HG03565 (cell line): ENCODE results near the gene GRPEL1.

Source experiments
- ATAC-seq: cut with Tn5 transposase; IDR thresholded peaks from one replicate; pipeline ENCODE4 v1.9.1; 2021; ENCODE audit warnings: mild to moderate bottlenecking, moderate library complexity; ENCODE audit not compliant: unreplicated experiment

The GRPEL1 gene

GRCh38 chr4:7067126-7067451 is 775 bp downstream of the GRPEL1 start:
- no peak for ATAC-seq

DNA sequence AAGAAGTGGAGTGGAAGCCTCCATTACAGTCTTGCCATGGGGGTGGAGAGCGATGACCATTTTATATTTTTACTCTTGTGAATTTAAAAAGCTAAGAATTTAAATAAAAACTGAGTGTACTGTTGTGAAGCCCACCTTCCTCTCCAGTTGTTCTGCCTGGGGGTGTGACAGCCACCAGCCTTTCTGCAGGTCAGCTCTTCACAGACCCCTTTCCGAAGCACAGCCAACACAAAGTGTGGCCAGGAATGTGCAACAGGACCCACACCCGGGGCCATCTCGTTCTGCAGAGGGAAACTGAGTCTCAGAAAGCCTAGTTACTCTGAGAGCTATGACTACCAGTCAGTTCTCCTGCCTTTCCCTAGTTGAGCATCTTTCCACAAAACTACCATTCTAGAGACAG is 1.4 kb downstream of the GRPEL1 start:
- no peak for ATAC-seq

GRCh38 chr4:7066006-7066405 is 1.9 kb downstream of the GRPEL1 start:
- ATAC-seq: no peak

- ATAC-seq: no peak
Observed at GRCh38 chr4:7063362-7063761, 4.5 kb downstream of the GRPEL1 start.

GRCh38 chr4:7062816-7063215 is 5.0 kb downstream of the GRPEL1 start:
- no peak for ATAC-seq

DNA sequence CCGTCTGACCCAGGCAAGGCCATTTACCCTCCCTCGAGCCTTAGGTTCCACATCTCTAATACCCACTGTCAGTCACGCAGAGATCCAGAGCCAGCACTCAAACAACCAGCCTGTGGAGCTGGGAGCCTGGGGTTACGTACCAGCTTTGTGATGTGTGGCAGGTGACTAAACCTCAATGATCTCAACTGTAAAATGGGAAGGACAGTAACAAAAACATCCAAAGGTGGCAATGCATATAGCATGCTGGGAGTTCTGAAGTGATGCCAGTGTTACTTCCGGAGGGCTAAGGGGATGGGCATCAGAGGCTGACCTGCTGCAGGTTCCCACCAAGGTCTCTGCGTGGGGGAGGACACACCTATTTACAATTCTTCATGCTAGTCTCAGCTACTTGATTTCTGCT is 6.0 kb downstream of the GRPEL1 start:
- no peak for ATAC-seq

- ATAC-seq: no peak
Observed at GRCh38 chr4:7060346-7061150, 7.3 kb downstream of the GRPEL1 start.

GRCh38 chr4:7059662-7060061 is 8.2 kb downstream of the GRPEL1 start:
- no peak for ATAC-seq

- ATAC-seq: no peak
Observed at GRCh38 chr4:7058792-7059191, 9.1 kb downstream of the GRPEL1 start.

- ATAC-seq: no peak
Observed at GRCh38 chr4:7055990-7056325, 11.9 kb downstream of the GRPEL1 start.

DNA sequence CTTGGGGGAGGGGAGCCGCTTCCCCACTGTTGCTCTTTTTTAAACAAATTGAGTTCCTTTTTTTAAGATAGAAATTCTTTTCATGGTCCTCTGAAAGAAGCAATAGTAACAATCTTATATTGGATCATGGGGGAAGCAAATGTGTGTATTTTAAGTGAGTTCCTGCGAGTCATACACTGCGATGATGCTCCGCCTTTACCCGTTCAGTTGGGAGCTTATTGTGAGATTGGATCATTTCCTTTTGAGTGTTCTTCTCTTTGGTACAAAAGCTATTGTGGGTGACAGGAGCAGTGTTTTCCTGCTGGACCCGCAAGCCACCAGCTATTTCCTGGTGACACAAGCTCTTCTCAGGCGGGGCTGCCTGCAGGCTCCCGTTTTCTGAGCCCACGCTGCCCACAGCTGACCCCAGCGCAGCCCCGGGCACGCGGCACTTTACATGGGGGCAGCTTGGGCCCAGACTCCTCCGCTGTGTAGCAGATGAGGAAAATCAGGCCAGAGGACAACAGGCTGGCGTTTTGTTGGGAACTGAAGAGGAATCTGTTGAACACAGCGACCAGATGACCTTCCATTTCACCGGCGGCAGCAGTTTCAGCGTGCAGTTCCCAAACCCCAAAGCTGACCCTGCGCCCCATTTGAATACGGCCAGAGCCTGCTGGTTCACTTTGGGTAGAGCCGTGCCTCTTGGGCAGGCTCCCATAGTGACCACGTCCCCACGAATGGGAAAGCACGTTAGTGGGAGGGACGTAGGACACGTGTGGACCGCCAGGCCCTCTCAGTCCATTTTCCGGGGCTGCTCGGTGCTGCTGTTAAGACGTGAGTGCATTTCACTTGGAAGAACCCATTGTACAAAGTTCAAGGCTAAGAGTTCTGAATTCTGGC is 12.5 kb downstream of the GRPEL1 start:
- no peak for ATAC-seq

DNA sequence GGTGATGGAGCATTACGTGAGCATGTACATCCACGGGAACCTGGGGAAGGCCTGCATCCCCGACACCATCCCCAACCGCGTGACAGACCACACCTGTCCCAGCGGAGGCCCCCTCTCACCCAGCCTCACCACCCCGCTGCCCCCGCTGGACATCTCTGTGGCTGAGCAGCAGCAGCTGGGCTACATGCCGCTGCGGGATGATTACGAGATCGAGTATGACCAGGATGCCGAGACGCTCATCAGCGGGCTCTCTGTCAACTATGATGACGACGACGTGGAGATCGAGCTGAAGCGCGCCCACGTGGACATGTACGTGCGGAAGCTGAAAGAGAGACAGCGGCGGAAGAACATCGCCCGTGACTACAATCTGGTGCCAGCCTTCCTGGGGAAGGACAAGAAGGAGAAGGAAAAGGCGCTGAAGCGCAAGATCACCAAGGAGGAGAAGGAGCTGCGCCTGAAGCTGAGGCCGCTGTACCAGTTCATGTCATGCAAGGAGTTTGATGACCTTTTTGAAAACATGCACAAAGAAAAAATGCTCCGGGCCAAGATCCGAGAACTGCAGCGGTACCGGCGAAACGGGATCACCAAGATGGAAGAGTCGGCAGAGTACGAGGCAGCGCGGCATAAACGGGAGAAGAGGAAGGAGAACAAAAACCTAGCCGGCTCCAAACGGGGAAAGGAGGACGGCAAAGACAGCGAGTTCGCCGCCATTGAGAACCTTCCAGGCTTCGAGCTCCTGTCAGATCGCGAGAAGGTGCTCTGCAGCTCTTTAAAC is 13.6 kb downstream of the GRPEL1 start:
- no peak for ATAC-seq

DNA sequence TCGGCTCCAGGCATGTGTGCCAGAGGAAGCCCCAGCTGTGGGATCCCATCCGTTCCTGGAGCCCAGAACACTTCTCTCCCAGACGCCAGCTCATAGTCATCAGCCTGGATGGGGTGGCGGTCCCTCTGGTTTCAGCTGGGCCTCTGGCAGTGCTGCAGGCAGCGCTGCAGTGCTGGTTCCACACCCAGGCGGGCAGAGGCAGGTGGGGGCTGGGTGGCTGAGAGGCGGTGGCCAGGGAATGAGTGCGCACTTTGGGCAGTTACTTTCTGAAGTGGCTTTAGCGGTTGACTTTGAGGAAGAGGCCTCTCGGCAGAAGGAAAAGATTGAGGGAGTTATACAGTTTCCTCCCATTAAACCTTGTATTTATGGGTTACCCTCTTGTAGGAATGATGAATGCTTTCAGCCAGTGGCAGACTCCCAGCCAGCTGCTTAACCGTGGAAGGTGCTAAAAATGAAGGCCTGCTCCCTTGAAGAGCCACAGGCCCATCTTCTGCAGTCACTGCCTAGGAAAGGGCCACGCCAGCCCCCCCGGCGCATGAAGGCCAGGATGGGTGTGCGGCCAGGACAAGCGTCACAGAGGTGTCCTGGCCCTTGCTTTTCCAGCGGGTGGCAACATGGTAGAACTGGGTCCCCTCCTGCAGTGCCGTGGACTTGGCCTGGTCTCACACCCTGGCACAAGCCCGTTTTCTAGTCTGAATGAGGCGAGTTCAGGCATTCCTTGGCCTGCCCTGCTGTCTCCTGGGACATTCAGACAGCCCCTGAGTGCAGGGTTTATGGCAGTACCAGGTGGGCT is 14.7 kb downstream of the GRPEL1 start:
- ATAC-seq: no peak

DNA sequence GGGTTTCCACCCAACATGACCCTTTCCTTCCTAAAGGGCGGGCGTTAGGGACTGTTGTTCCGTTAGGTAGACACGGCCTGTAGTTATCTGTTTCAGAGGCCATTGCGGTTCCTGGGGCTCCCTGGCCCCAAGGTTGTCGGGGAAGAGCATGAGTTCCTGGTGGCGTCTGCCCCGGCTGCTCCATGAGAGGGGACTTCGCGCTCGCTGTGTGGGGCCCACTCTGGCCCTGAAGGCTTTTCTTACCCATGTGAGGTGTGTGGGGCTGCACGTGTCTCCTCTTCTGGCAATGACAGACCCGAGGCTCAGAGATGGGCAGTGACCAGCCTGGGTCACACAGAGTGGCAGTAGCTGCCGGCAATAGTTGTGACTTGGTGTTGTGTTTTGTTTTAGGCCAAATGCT is 15.6 kb downstream of the GRPEL1 start:
- ATAC-seq: no peak

GRCh38 chr4:7051905-7052304 is 16.0 kb downstream of the GRPEL1 start:
- no peak for ATAC-seq

DNA sequence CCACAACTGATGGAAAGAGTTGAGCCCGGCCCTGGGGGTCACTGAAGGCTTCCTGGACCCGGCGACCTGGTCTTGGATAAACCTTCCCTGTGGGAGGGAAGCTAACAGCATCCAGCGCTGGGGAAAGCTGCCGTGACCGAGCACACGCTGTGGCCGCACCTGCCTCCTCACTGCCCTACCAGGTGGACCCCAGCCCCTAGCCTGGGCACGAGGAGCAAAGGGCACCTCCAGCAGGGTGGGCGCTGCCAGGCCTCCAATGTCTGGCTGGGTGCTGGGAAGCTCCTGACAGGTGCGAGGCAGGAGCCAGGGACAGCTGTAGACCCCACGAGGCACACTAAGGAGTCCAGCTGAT is 16.7 kb downstream of the GRPEL1 start:
- ATAC-seq: no peak

DNA sequence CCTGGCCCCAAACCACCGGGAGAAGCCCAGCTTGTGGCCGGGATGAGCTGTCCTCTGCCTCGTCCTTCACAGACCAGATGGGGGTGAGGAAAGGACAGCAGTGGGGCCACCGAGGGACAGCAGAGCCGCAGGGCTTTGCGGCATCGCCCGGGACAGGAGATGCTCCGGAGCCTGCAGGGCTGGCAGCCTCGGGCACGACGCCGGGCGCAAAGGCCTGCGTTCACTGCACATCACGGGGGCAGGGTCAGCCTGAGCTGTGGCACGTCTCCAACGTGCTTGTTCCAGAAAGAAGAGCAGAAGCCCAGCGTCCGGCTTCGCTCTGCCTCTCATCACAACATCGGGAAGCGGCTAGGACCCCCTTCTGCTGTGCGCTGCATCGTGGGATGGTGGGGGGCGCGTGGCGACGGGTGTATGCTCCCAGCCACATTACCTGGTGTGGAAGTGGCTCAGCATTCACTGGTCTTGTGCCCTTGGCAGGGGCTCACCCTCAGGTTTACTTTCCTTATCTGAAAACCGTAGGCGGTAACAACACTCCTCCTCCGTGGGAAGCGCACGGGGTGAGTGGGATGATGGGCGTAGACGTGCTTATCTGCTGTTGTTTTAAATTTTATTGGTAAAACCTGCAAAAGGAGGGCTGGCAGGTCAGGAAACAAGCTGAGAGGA is 17.3 kb downstream of the GRPEL1 start:
- no peak for ATAC-seq

- ATAC-seq: no peak
Observed at GRCh38 chr4:7049739-7050138, 18.1 kb downstream of the GRPEL1 start.

- ATAC-seq: no peak
Observed at GRCh38 chr4:7049295-7049694, 18.6 kb downstream of the GRPEL1 start.

- ATAC-seq: no peak
Observed at GRCh38 chr4:7048642-7049041, 19.2 kb downstream of the GRPEL1 start.
